ENCODE data around the gene TMEM144.

DNA sequence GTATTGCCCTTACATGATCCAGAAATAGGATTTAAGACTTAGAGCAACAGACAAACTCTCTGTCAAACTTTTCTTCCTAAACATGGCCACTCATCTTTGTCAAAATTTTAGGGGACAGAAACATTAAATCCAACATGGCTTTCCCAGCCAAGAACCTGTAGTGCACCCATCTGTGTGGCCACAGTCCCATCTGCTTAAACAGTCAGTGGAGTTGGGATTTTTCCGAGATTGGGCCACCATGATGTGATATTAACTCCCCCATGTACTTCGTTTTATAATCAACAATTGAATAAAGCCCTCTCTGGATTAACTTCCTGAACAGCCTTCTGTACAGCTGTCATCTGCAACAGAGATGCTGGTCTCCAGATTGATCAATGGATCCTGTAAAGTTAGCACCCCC lies 28.9 kb downstream of the TMEM144 start:
- TF ChIP-seq ZNF274 (IDR thresholded peaks at IDR 0.05; ENCODE audit: low read depth, low read length) (no peak), YY1 (IDR thresholded peaks at IDR 0.05; ENCODE audit: insufficient read depth, insufficient read length) (no peak)

Data from NT2/D1 (cell line).